Activated naive CD8-positive, alpha-beta T cell treated with anti-CD3 and anti-CD28 coated beads, Interleukin-2, amount 50 U/mL, for 24 hours (primary cell): ENCODE data around the gene DNAJB4.

Experiments used
- ATAC-seq: fragments of 150-1000 bp; cut with Tn5 transposase; one replicate; pipeline ENCODE4 v1.10.0; 2021
- DNase-seq: peaks from one replicate; pipeline ENCODE4 v3.0.0; 2021
- H3K27ac Mint-ChIP-seq: one replicate; pipeline ENCODE4 v1.8.0; 2021; ENCODE audit warnings: mild to moderate bottlenecking, mixed read lengths
- H3K27me3 Mint-ChIP-seq: one replicate; pipeline ENCODE4 v1.8.0; 2021; ENCODE audit warnings: mixed read lengths
- H3K36me3 Mint-ChIP-seq: one replicate; pipeline ENCODE4 v1.8.0; 2021; ENCODE audit warnings: low read depth, mixed read lengths
- H3K4me1 Mint-ChIP-seq: one replicate; pipeline ENCODE4 v1.8.0; 2021; ENCODE audit warnings: mixed read lengths
- H3K4me3 Mint-ChIP-seq: one replicate; pipeline ENCODE4 v1.8.0; 2021; ENCODE audit warnings: mild to moderate bottlenecking, moderate library complexity, mixed read lengths
- H3K9me3 Mint-ChIP-seq: one replicate; pipeline ENCODE4 v1.8.0; 2021; ENCODE audit warnings: mixed read lengths

The DNAJB4 gene

DNA sequence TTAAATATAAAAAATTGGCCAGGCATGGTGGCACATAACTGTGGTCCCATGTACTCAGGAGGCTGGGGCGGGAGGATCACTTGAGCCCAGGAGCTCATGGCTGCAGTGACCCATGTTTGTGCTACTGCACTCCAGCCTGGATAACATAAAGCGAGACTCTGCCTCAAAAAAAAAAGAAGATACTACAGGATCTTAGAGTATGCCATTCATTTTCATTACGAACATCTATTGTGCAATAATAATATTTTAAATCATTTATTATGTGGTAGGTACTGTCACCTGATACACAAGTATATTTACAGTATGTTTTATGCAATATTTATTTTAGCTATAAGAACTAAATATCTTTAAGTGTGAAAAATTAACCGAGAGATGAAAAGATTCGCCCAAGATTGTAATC, 31.7 kb downstream of the DNAJB4 start:
- no peak for DNase-seq
- Mint-ChIP-seq H3K4me3 (no peak overlapping the region), H3K36me3 (no peaks in the 10 kb centered on the region), H3K4me1 (peaks cover 14% of the 10 kb centered on the region), H3K27me3 (peaks cover 4% of the 10 kb centered on the region), H3K27ac (no peak overlapping the region), H3K9me3 (peaks cover 3% of the 10 kb centered on the region)
- no peak for ATAC-seq

DNA sequence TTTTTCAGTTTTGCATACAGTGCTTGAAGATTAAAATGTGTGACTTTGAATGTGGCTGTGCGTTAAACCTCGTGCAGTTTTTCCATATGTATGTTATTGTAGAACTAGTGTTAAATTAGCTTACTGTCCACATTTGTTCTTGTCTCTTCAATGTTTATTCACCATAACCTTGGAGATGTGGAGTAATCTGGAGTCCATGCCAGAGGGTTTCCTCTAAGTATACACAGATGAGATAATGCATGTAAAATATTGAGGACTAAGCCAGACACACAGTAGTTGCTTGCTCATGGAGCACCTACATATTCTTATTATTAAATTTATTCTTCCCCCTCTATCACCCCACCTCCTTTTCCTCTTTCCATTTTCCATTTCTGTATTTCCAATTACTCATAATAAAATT, 33.3 kb downstream of the DNAJB4 start:
- ATAC-seq: no peak
- Mint-ChIP-seq H3K36me3 (no peaks in the 10 kb centered on the region), H3K27me3 (peaks cover 4% of the 10 kb centered on the region), H3K4me3 (no peak overlapping the region), H3K9me3 (peaks cover 3% of the 10 kb centered on the region), H3K4me1 (peaks cover 14% of the 10 kb centered on the region), H3K27ac (no peak overlapping the region)
- DNase-seq: no peak

DNA sequence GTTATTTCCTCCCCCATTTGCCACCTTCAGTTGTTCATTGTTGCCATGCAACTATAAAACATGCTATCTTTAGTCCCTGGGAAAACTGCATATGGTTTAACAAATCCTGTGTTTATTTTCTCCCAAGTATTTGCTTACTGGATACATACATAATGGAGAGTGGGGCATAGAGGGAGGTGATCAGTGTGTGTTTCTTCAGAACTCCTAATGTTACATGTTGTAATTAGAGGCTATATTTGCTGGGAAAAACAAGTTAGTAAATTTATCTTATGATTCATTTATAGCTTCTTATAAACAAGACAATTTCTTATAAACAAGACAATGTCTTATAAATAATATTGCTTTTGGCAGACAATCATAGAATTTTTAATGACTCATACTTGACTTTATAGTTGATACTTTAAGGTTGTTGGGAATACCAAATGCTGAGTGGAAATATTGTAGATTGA, 33.8 kb downstream of the DNAJB4 start:
- Mint-ChIP-seq H3K4me1 (peaks cover 14% of the 10 kb centered on the region), H3K9me3 (peaks cover 3% of the 10 kb centered on the region), H3K36me3 (no peaks in the 10 kb centered on the region), H3K27me3 (peaks cover 7% of the 10 kb centered on the region), H3K4me3 (no peak overlapping the region), H3K27ac (no peak overlapping the region)
- no peak for ATAC-seq
- DNase-seq: no peak

DNA sequence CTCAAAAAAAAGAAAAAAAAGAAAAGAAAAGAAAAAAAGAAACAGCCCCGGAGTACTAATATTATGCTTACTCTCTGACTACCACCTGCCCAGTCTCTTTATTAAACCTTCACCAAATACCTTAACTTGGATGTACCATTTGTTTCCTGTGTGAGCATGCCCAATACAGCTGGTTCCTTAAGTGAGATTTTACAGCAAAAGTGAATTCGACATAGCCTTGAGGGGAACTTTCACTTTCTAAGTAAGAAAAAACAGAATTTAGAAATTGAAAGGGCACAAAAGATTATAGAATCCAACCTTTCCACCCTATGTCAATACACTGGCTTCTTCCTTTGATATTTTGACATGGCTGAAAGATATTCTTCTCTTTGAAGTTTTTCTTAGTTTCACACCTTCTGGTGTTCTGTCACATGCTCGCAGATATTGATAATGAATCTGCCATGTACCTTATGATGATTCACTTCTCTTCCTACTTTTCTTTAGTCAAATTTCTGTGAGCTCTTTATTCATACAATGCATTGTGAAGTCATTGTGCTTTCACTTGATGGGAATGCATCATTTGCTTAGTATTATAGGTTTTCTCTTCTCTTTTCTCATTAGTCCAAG, 35.8 kb downstream of the DNAJB4 start:
- ATAC-seq (peak; percentile 72), DNase-seq (no peak)
- H3K36me3 Mint-ChIP-seq: no peaks in the 10 kb centered on the region
- H3K9me3 Mint-ChIP-seq: peaks cover 3% of the 10 kb centered on the region
- peak overlapping the region; percentile 13 for H3K27ac Mint-ChIP-seq
- H3K4me3 Mint-ChIP-seq: peak overlapping the region; percentile 28
- H3K27me3 Mint-ChIP-seq: peaks cover 22% of the 10 kb centered on the region
- peaks cover 25% of the 10 kb centered on the region for H3K4me1 Mint-ChIP-seq

DNA sequence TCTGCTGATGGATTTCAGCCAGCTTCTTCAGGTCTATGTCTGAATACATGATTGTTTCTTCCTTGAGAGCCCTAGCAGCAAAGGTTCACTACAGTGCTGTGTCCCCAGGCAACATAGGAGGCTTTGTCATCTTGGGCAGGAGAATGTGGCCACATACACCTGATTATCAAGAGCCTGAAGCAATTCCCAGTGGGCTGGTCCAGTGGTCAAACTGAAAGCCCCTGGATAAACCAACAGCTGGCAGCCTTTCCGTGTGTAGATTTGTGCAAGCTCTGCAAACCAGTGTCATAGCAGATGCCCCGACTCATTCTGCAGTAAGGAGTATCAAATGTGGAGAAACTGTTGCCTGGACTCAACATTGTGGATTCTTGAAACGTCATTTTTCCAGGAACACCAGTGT, 38.7 kb downstream of the DNAJB4 start:
- no peak for ATAC-seq
- peaks cover 48% of the 10 kb centered on the region for H3K4me1 Mint-ChIP-seq
- no peaks in the 10 kb centered on the region for H3K36me3 Mint-ChIP-seq
- peaks cover 3% of the 10 kb centered on the region for H3K9me3 Mint-ChIP-seq
- DNase-seq: no peak
- H3K27ac Mint-ChIP-seq: no peak overlapping the region
- no peak overlapping the region for H3K4me3 Mint-ChIP-seq
- peaks cover 35% of the 10 kb centered on the region for H3K27me3 Mint-ChIP-seq

DNA sequence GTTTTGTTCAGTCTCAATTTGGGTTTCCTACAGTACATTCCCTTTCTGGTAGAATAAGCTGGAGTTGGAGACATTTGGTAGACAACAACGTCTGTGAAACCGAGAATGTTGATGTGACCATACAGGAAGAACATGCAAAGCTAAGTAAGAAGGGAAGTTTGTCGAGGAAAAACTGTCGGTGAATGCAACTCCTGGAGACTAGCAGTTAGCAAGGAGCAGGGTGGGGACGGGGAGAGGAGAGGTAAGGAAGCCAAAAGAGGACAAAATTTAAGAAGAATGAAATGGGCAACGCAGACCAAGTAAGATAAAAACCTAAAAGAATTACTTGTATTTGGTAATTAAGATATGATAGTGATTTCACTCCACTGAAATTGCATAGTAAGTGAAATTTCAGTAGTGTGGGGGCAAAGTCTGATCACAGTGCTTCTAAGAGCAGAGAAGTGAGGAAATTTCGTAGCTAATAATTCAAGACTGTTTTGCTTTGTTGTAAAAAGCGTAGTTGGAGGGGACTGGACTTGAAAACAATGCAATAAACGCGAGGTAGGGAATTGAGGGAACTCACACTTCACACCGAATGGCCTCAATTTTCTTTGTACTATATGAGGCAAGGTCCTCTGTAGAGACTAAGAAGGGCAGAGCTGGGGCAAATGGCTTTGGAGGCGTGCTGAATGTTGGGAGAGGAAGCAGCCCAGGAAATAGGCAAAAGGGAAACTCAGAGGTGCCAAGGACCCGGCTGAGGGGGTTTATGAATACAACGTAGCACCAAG, 40.2 kb downstream of the DNAJB4 start:
- peak overlapping the region; percentile 66 for H3K4me3 Mint-ChIP-seq
- ATAC-seq (no peak), DNase-seq (no peak)
- H3K9me3 Mint-ChIP-seq: peaks cover 3% of the 10 kb centered on the region
- peak overlapping the region; percentile 63 for H3K27ac Mint-ChIP-seq
- peaks cover 57% of the 10 kb centered on the region for H3K4me1 Mint-ChIP-seq
- no peaks in the 10 kb centered on the region for H3K36me3 Mint-ChIP-seq
- peaks cover 37% of the 10 kb centered on the region for H3K27me3 Mint-ChIP-seq

DNA sequence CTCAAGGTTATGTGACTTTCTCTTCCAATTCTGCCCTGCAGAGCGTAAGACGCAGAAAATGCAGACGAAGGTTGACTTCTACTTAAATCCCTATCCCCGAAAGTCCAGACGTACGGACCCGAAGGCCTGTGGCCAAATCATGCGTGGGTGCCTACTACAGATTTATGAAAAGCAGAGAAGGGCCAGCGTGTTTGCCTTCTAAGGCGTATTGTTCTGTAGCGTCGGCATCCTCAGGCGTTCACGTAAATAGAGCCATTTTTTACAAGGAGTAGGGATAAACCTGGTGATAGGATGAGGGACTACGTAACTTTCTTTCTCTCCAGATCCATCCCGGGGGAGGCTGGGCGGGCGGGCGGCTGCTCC, 40.8 kb downstream of the DNAJB4 start:
- H3K27me3 Mint-ChIP-seq: peaks cover 39% of the 10 kb centered on the region
- DNase-seq (no peak), ATAC-seq (no peak)
- H3K27ac Mint-ChIP-seq: peak overlapping the region; percentile 63
- H3K4me3 Mint-ChIP-seq: peak overlapping the region; percentile 66
- peaks cover under 1% of the 10 kb centered on the region for H3K9me3 Mint-ChIP-seq
- H3K4me1 Mint-ChIP-seq: peaks cover 52% of the 10 kb centered on the region
- no peaks in the 10 kb centered on the region for H3K36me3 Mint-ChIP-seq

DNA sequence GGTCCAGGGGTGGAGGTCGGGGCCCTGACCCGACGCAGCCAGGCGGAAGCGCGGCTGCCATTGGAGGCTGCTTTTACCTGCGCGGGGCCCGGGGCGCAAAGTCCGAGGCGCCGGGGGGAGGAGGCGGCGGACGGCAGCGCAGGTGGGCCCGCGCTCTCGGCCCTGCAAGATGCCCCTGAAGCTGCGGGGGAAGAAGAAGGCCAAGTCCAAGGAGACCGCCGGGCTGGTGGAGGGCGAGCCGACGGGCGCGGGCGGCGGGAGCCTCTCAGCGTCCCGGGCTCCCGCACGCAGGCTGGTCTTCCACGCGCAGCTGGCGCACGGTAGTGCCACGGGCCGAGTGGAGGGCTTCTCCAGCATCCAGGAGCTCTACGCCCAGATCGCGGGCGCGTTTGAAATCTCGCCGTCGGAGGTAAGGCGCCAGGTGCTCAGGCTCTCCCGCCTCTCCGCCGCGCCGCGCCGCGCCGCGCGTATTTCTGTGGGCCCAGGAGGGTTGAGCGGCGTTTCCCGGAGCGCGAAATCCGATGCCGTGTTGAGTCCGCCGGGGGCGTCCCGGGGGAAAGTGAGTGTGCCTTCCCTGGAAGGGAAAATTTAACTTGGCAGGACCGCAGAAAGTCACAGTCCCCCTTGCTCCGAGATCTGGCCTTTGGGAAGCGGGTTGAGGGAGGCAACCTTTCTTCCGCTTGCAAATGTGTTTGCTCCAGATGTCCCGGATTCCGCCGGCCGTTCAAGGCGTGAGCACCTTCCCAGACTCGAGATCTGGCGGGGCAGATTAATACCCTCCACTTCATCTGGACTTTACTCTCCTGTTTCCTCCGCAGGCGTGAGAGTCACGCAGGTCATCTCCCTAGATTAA, 41.4 kb downstream of the DNAJB4 start, which contains the start of gene GIPC2:
Gene GIPC2, plus strand, starts transcription at position 41 of the 853 bp plus-strand sequence. Its CDS starts 129 bp downstream, at position 170.
- Mint-ChIP-seq H3K27ac (peak within 1 kb of the TSS; percentile 63), H3K27me3 (peaks cover 39% of the 10 kb centered on the region), H3K9me3 (no peaks in the 10 kb centered on the region), H3K4me1 (peaks cover 46% of the 10 kb centered on the region), H3K36me3 (no peaks in the 10 kb centered on the region), H3K4me3 (peak within 1 kb of the TSS; percentile 73)
- DNase-seq (peak; percentile 57), ATAC-seq (peak; percentile 53)

DNA sequence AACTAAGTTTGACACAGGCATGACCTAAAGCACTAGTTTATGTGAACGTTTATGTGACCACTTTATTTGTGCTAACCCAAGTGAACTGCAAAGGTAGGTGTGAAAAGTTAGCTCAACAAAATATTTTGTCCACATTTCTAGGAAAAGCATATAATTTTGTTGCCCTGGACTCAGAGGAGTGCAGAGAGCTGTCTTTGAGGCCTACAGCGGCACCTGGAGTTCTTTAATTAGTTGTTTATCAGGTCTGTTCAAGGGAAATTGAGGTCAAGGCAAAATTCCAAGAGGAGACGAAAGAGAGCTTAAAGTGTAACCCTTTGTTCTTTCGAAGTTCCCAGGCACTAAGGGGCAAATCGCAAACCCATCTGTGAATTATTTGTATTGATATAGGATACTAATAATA, 42.4 kb downstream of the DNAJB4 start:
- Mint-ChIP-seq H3K4me1 (peaks cover 44% of the 10 kb centered on the region), H3K27me3 (peaks cover 43% of the 10 kb centered on the region), H3K4me3 (peak overlapping the region; percentile 73), H3K9me3 (no peaks in the 10 kb centered on the region), H3K27ac (no peak overlapping the region), H3K36me3 (no peaks in the 10 kb centered on the region)
- DNase-seq (no peak), ATAC-seq (no peak)

DNA sequence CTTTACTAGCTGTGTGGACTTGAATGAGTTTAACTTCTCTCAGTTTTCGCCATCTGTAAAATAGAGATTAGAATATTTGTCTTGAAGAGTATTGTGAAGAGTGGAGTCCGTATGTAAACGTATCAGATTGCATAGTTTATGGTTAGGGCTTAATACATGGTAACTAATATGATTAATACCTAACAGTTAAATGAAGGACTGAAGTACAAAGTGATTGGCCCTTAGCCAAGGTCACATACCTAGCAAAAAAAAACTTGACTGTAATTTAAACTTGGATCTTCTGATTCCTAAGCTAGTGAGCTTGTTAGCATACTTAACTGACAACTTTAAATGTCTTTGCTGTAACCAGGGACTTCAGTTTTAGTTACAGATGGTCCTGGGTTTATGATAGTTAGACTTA, 42.9 kb downstream of the DNAJB4 start:
- ATAC-seq: no peak
- H3K4me3 Mint-ChIP-seq: no peak overlapping the region
- H3K9me3 Mint-ChIP-seq: no peaks in the 10 kb centered on the region
- peaks cover 44% of the 10 kb centered on the region for H3K4me1 Mint-ChIP-seq
- H3K27me3 Mint-ChIP-seq: peaks cover 43% of the 10 kb centered on the region
- H3K27ac Mint-ChIP-seq: no peak overlapping the region
- H3K36me3 Mint-ChIP-seq: no peaks in the 10 kb centered on the region
- no peak for DNase-seq

DNA sequence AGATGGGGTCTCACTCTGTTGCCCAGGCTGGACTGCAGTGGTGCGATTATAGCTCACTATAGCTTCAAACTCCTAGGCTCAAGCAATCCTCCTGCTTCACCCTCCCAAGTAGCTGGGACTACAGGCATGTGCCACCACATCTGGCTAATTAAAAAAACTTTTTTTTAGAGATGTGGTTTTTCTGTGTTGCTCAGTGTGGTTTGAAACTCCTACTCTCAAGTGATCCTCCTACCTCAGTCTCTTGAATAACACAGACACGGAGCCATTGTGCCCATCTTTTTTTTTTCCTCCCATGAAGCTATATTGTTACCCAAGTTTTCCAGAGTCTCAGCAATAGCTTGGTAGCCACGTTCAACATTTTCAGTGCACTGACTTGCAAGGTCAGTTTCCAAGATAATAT, 43.7 kb downstream of the DNAJB4 start:
- DNase-seq: no peak
- no peaks in the 10 kb centered on the region for H3K9me3 Mint-ChIP-seq
- ATAC-seq: peak; percentile 71
- peak overlapping the region; percentile 21 for H3K4me3 Mint-ChIP-seq
- peak overlapping the region; percentile 15 for H3K27ac Mint-ChIP-seq
- H3K27me3 Mint-ChIP-seq: peaks cover 41% of the 10 kb centered on the region
- peaks cover 44% of the 10 kb centered on the region for H3K4me1 Mint-ChIP-seq
- no peaks in the 10 kb centered on the region for H3K36me3 Mint-ChIP-seq

DNA sequence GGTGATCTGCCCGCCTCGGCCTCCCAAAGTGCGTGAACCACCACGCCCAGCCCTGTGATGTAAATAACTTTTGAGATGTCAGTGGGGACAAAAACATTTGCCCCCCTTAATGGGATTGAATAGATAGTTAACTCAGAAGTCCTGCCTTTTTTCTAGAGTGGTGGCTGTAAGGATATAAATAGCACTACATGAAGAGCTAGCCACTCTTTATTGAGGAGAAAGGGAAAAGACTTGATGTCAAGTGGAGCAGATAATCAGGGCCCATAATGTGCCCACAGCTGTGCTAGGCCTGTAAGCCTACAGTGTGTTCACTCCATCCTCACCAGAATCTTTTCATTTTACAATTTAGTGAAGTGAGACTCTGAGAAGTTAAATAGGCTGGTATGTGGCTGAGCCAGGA, 44.7 kb downstream of the DNAJB4 start:
- Mint-ChIP-seq H3K27ac (no peak overlapping the region), H3K27me3 (peaks cover 36% of the 10 kb centered on the region), H3K4me1 (peaks cover 44% of the 10 kb centered on the region), H3K36me3 (no peaks in the 10 kb centered on the region), H3K4me3 (no peak overlapping the region), H3K9me3 (no peaks in the 10 kb centered on the region)
- no peak for DNase-seq
- no peak for ATAC-seq

DNA sequence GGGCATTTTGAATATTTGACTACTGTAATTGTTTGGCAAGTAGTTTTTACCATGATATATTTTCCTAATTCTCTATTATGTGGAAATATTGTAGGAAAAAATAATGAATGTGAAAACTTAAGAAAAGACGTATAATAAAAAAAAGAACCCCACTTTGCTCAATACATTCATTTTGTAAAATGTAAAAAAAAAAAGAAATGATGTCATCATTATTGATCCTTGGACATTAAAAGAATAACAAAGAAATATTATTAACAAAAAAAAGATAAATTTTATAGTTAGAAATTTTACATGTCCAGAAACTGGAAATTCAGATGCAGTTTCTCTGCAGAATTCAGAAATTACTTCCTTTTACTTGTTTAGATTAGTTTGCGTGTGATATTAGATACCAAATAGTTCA, 46.3 kb downstream of the DNAJB4 start:
- no peaks in the 10 kb centered on the region for H3K36me3 Mint-ChIP-seq
- H3K4me3 Mint-ChIP-seq: no peak overlapping the region
- H3K27ac Mint-ChIP-seq: no peak overlapping the region
- peaks cover 8% of the 10 kb centered on the region for H3K9me3 Mint-ChIP-seq
- DNase-seq: no peak
- H3K4me1 Mint-ChIP-seq: peaks cover 41% of the 10 kb centered on the region
- peaks cover 23% of the 10 kb centered on the region for H3K27me3 Mint-ChIP-seq
- no peak for ATAC-seq

DNA sequence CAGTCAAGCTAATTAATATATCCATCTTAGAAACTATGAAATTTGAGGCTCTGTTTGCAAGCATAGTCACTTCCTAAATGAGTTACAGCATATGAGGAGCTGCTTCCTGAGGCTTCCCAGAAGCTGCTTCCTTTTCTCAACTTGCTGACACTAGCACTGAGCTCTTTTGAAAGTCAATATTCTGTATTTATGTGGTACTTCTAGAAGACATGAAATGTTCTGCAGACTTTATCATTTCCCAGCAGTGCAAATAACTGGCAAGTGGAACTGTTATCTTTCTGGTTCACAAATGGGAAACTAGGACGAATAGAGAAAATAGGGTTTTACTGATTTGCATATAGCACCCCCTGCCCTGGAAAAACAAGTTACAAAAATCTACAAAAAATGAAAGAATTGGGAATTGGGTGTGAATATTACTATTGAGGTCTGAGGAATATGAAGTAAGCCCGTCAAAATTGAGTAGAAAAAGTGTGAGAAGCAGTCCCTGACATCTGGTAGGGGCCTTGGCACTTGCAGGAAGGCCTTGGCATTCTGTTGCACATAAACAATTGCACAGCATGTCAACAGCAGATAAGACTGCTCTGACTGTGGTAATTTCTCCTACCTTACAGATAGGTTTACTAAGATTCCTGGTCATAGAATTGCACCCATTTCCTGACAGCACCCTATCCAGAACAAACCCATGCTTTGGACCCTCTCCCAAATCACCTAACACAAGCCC, 48.1 kb downstream of the DNAJB4 start:
- no peak overlapping the region for H3K4me3 Mint-ChIP-seq
- H3K27ac Mint-ChIP-seq: no peak overlapping the region
- H3K36me3 Mint-ChIP-seq: no peaks in the 10 kb centered on the region
- peaks cover 8% of the 10 kb centered on the region for H3K9me3 Mint-ChIP-seq
- H3K4me1 Mint-ChIP-seq: peaks cover 25% of the 10 kb centered on the region
- no peak for DNase-seq
- ATAC-seq: no peak
- peaks cover 8% of the 10 kb centered on the region for H3K27me3 Mint-ChIP-seq
